AG04450 (cell line): ENCODE measurements around the gene COMMD10. TPM values are rescaled to one million over a fixed set of nuclear protein-coding genes. Genes with fewer than 3 reads are reported as not detected.
A peak's percentile ranks its signal among the peaks of the same experiment; 100 is the strongest.
"Not testable (repeated sequence)": the region's sequence is repeated elsewhere in the genome, so short reads cannot be mapped to it uniquely, and the experiment has no call there.

ENCODE experiments used
- CTCF ChIA-PET: fragments of 300-600, 350-600 bp; formaldehyde crosslinking; extraction: SDS; loops from one replicate; lab custom pipeline; 2022; ENCODE audit warnings: antibody characterized with exemption, inconsistent platforms; lab: Charles Lee
- POLR2A ChIA-PET: fragments of 350-600 bp; formaldehyde crosslinking; extraction: SDS; loops from one replicate; lab custom pipeline; 2021; ENCODE audit warnings: antibody characterized with exemption, inconsistent platforms; lab: Yijun Ruan, JAX
- DNase-seq: peaks from one replicate; pipeline ENCODE4 v3.0.0-alpha.2; 2011; ENCODE audit warnings: low read depth, low spot score
- H3K27ac ChIP-seq: one replicate; pipeline ENCODE4 v1.5.1; 2012; ENCODE audit warnings: low read depth, low read length, control low read depth
- H3K27me3 ChIP-seq: one replicate; pipeline ENCODE4 v1.6.0; 2012; ENCODE audit warnings: low read length; ENCODE audit not compliant: control insufficient read depth, insufficient read depth
- H3K4me3 ChIP-seq: 2 replicates; pipeline ENCODE4 v1.5.1; 2011; ENCODE audit warnings: mild to moderate bottlenecking, low read depth, low read length, control low read depth
- H3K9me3 ChIP-seq: 2 replicates; pipeline ENCODE4 v1.5.1; 2012; ENCODE audit warnings: low read length; ENCODE audit not compliant: control insufficient read depth, insufficient read depth
- polyA plus RNA-seq: library from polyadenylated mRNA; depleted of rRNA; stranded (reverse); fragments of >200 nt; gene quantifications from 2 replicates; pipeline ENCODE4 v1.2.3, GENCODE V29; 2011
- TF ChIP-seq, protein P1 (sequence below): IDR thresholded peaks from 2 replicates; pipeline ENCODE4 v1.5.1; 2011; ENCODE audit warnings: low read depth, low read length, control low read depth, inconsistent platforms

COMMD10 gene
- polyA plus RNA-seq, 1 experiment: 28.2 TPM

GRCh38 chr5:116071211-116071610, 13.6 kb upstream of the COMMD10 start:
- H3K9me3 ChIP-seq: no peaks in the 10 kb centered on the region
- TF ChIP-seq, protein P1, sequence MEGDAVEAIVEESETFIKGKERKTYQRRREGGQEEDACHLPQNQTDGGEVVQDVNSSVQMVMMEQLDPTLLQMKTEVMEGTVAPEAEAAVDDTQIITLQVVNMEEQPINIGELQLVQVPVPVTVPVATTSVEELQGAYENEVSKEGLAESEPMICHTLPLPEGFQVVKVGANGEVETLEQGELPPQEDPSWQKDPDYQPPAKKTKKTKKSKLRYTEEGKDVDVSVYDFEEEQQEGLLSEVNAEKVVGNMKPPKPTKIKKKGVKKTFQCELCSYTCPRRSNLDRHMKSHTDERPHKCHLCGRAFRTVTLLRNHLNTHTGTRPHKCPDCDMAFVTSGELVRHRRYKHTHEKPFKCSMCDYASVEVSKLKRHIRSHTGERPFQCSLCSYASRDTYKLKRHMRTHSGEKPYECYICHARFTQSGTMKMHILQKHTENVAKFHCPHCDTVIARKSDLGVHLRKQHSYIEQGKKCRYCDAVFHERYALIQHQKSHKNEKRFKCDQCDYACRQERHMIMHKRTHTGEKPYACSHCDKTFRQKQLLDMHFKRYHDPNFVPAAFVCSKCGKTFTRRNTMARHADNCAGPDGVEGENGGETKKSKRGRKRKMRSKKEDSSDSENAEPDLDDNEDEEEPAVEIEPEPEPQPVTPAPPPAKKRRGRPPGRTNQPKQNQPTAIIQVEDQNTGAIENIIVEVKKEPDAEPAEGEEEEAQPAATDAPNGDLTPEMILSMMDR: no peak
- ChIA-PET POLR2A (no interaction called here), CTCF (no interaction called here)
- H3K27me3 ChIP-seq: no peaks in the 10 kb centered on the region
- DNase-seq: no peak
- no peak overlapping the region for H3K27ac ChIP-seq
- H3K4me3 ChIP-seq: no peak overlapping the region

DNA sequence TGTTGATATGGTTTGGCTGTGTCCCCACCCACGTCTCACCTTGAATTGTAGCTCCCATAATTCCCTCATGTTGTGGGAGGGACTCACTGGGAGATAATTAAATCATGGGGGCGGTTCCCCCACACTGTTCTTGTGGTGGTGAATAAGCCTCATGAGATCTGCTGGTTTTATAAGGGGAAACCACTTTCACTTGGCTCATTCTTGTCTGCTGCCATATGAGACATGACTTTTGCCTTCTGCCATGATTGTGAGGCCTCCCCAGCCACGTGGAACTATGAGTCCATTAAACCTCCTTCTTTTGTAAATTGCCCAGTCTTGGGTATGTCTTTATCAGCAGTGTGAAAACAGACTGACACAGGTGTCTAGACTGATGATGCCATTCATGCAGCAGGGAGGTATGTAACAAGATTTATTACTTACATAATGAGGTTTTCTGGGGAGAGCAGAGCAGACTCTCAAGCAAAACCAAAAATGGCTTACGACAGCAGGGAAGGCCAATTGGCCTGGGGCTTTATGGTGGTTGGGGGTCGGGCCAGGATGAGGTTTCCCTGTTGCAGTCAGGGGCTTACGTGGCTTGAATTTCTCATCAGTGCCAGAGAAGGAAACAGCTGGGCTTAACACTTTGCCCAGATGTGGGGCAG, 9.5 kb upstream of the COMMD10 start:
- no peak for DNase-seq
- Histone ChIP-seq H3K9me3 (no peaks in the 10 kb centered on the region), H3K4me3 (no peak overlapping the region), H3K27ac (no peak overlapping the region), H3K27me3 (peaks cover 2% of the 10 kb centered on the region)
- ChIA-PET CTCF (no interaction called here), POLR2A (no interaction called here)
- TF ChIP-seq, protein P1: no peak

- H3K4me3 ChIP-seq: no peak overlapping the region
- ChIA-PET CTCF (interaction anchor here (0.5 to 1.5 kb wide), 3 partner anchors 8 to 237 kb away, joined by 3 to 10 read pairs (median 4); no protein-coding TSS in a partner anchor), POLR2A (no interaction called here)
- H3K9me3 ChIP-seq: no peaks in the 10 kb centered on the region
- no peak overlapping the region for H3K27ac ChIP-seq
- H3K27me3 ChIP-seq: peaks cover 2% of the 10 kb centered on the region
- TF ChIP-seq, protein P1: no peak
- DNase-seq: no peak
Measured at GRCh38 chr5:116076496-116076895, 8.3 kb upstream of the COMMD10 start.

- CTCF ChIA-PET: no interaction called here
- peaks cover 2% of the 10 kb centered on the region for H3K27me3 ChIP-seq
- H3K27ac ChIP-seq: no peak overlapping the region
- no peaks in the 10 kb centered on the region for H3K9me3 ChIP-seq
- no peak for DNase-seq
- POLR2A ChIA-PET: no interaction called here
- TF ChIP-seq, protein P1: no peak
- H3K4me3 ChIP-seq: no peak overlapping the region
Measured at GRCh38 chr5:116078199-116078598, 6.6 kb upstream of the COMMD10 start.

DNA sequence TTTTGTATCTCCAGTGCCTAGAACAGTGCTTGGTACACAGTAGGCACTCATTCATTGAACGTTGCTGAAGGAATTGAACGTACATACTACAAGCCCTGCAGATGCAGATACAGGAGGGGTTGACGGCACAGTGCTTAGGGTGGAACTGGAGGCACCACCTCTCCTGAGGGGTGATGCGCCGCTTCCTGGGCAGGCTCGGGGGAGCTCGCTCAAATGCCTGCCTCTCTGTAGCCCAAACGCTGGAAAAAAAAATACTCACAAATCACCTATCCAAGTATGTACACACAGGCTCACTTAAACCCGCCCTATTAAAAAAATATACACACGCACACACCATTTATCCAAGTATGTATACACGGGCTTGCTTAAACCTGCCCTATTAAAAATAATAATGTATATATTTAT, 536 bp upstream of the COMMD10 start:
- H3K27me3 ChIP-seq: no peaks in the 10 kb centered on the region
- no peak for DNase-seq
- H3K27ac ChIP-seq: no peak overlapping the region
- TF ChIP-seq, protein P1: no peak
- no peaks in the 10 kb centered on the region for H3K9me3 ChIP-seq
- ChIA-PET POLR2A (interaction anchor here (0.6 to 0.9 kb wide), 2 partner anchors 11 to 244 kb away, joined by 3 to 4 read pairs; no protein-coding TSS in a partner anchor), CTCF (interaction anchor here (2.1 kb wide), 1 partner anchor 53 kb away, joined by 4 read pairs; no protein-coding TSS in a partner anchor)
- H3K4me3 ChIP-seq: peak overlapping the region; percentile 93

DNA sequence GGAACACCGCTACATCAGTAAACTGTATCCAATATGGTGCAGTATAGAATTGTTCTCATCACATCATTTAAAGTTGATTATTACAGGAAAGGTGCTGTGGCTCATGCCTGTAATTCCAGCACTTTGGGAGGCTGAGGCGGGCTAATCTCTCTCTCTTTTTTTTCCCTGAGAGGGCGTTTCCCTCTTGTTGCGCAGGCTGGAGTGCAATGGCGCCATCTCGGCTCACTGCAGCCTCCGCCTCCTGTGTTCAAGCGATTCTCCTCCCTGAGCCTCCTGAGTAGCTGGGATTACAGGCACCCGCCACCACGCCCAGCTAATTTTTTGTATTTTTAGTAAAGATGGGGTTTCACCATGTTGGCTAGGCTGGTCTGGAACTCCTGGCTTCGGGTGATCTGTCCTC, 1.5 kb downstream of the COMMD10 start:
- DNase-seq, H3K27ac ChIP-seq, H3K27me3 ChIP-seq, H3K9me3 ChIP-seq, POLR2A ChIA-PET: not testable (repeated sequence)
- CTCF ChIA-PET: interaction anchor here (0.6 to 2.1 kb wide), 2 partner anchors 51 to 436 kb away, joined by 4 read pairs; no protein-coding TSS in a partner anchor
- H3K4me3 ChIP-seq: 0 out of 2 replicates have a peak overlapping the region, but pooled peaks have one; percentile 93
